SK-N-SH treated with all-trans-retinoic acid at 6 μM for 48 hours (cell line): ENCODE data around the gene ACAD9.

Experiments
- ATAC-seq: fragments of 200-7000 bp; cut with Tn5 transposase; 3 replicates; pipeline ENCODE4 v1.9.1; 2020; ENCODE audit warnings: mild to moderate bottlenecking, moderate library complexity
- ARNTL ChIP-seq: fragments of 450-650 bp; formaldehyde crosslinking; IDR thresholded peaks from 2 replicates; pipeline ENCODE4 v1.5.0; 2020; ENCODE audit warnings: low read depth, mild to moderate bottlenecking, moderate library complexity, borderline replicate concordance
- CSDC2 ChIP-seq: fragments of 250-450 bp; sonication (Bioruptor Pico); IDR thresholded peaks from 2 replicates; pipeline ENCODE4 v1.5.0; 2020; ENCODE audit warnings: mild to moderate bottlenecking, moderate library complexity
- CSRNP3 ChIP-seq: fragments of 250-450 bp; sonication (Bioruptor Pico); IDR thresholded peaks from 2 replicates; pipeline ENCODE4 v1.5.1; 2021; ENCODE audit warnings: mild to moderate bottlenecking, moderate library complexity
- ESRRG ChIP-seq: fragments of 250-450 bp; sonication (Bioruptor Pico); IDR thresholded peaks from 2 replicates; pipeline ENCODE4 v1.6.1; 2021; ENCODE audit warnings: mild to moderate bottlenecking
- ISL1 ChIP-seq: fragments of 250-450 bp; sonication (Bioruptor Pico); IDR thresholded peaks from 2 replicates; pipeline ENCODE4 v2.1.2; 2022; ENCODE audit warnings: mild to moderate bottlenecking, moderate library complexity
- OSR1 ChIP-seq: fragments of 250-450 bp; sonication (Bioruptor Pico); IDR thresholded peaks from 2 replicates; pipeline ENCODE4 v1.8.0; 2022; ENCODE audit warnings: moderate library complexity, mild to moderate bottlenecking, inconsistent platforms
- POU6F1 ChIP-seq: fragments of 250-450 bp; sonication (Bioruptor Pico); IDR thresholded peaks from 2 replicates; pipeline ENCODE4 v1.8.0; 2021; ENCODE audit warnings: low read depth, mild to moderate bottlenecking, moderate library complexity, borderline replicate concordance
- PPARA ChIP-seq: fragments of 250-450 bp; sonication (Bioruptor Pico); IDR thresholded peaks from 2 replicates; pipeline ENCODE4 v1.5.0; 2020; ENCODE audit warnings: mild to moderate bottlenecking, borderline replicate concordance
- RARB ChIP-seq: fragments of 250-450 bp; sonication (Bioruptor Pico); IDR thresholded peaks from 2 replicates; pipeline ENCODE4 v1.8.0; 2021; ENCODE audit warnings: mild to moderate bottlenecking, moderate library complexity
- SNAI2 ChIP-seq: fragments of 250-450 bp; sonication (Bioruptor Pico); IDR thresholded peaks from 2 replicates; pipeline ENCODE4 v1.5.0; 2020; ENCODE audit warnings: mild to moderate bottlenecking, moderate library complexity
- TCF4 ChIP-seq: fragments of 250-450 bp; sonication (Bioruptor Pico); IDR thresholded peaks from 2 replicates; pipeline ENCODE4 v1.8.0; 2021; ENCODE audit warnings: mild to moderate bottlenecking, moderate library complexity, borderline replicate concordance
- TOX ChIP-seq: fragments of 250-450 bp; sonication (Bioruptor Pico); IDR thresholded peaks from 2 replicates; pipeline ENCODE4 v1.8.0; 2021; ENCODE audit warnings: mild to moderate bottlenecking, moderate library complexity, borderline replicate concordance
- TSHZ2 ChIP-seq: fragments of 250-450 bp; sonication (Bioruptor Pico); IDR thresholded peaks from 2 replicates; pipeline ENCODE4 v1.5.0; 2020; ENCODE audit warnings: mild to moderate bottlenecking, moderate library complexity
- ZC3H10 ChIP-seq: fragments of 250-450 bp; sonication (Bioruptor Pico); IDR thresholded peaks from 2 replicates; pipeline ENCODE4 v1.5.1; 2021; ENCODE audit warnings: mild to moderate bottlenecking, moderate library complexity
- ZFP3 ChIP-seq: fragments of 250-450 bp; sonication (Bioruptor Pico); IDR thresholded peaks from 2 replicates; pipeline ENCODE4 v1.5.0; 2020; ENCODE audit warnings: mild to moderate bottlenecking, moderate library complexity
- ZFP30 ChIP-seq: fragments of 450-650 bp; formaldehyde crosslinking; IDR thresholded peaks from 2 replicates; pipeline ENCODE4 v1.5.0; 2022; ENCODE audit warnings: mild to moderate bottlenecking, moderate library complexity
- ZNF565 ChIP-seq: fragments of 450-650 bp; formaldehyde crosslinking; conservative IDR thresholded peaks from 2 replicates; pipeline ENCODE4 v1.5.0; 2020; ENCODE audit warnings: low read depth, mild to moderate bottlenecking, moderate library complexity
- ZNF70 ChIP-seq: fragments of 450-650 bp; formaldehyde crosslinking; IDR thresholded peaks from 2 replicates; pipeline ENCODE4 v1.5.0; 2020; ENCODE audit warnings: mild to moderate bottlenecking, moderate library complexity
- ZNF8 ChIP-seq: fragments of 450-650 bp; formaldehyde crosslinking; IDR thresholded peaks from 2 replicates; pipeline ENCODE4 v1.5.0; 2020; ENCODE audit warnings: mild to moderate bottlenecking, moderate library complexity
- TF ChIP-seq, protein P1 (sequence below): fragments of 250-450 bp; sonication (Bioruptor Pico); IDR thresholded peaks from 2 replicates; pipeline ENCODE4 v1.5.1; 2020; ENCODE audit warnings: low read depth, mild to moderate bottlenecking, moderate library complexity

The ACAD9 gene

DNA sequence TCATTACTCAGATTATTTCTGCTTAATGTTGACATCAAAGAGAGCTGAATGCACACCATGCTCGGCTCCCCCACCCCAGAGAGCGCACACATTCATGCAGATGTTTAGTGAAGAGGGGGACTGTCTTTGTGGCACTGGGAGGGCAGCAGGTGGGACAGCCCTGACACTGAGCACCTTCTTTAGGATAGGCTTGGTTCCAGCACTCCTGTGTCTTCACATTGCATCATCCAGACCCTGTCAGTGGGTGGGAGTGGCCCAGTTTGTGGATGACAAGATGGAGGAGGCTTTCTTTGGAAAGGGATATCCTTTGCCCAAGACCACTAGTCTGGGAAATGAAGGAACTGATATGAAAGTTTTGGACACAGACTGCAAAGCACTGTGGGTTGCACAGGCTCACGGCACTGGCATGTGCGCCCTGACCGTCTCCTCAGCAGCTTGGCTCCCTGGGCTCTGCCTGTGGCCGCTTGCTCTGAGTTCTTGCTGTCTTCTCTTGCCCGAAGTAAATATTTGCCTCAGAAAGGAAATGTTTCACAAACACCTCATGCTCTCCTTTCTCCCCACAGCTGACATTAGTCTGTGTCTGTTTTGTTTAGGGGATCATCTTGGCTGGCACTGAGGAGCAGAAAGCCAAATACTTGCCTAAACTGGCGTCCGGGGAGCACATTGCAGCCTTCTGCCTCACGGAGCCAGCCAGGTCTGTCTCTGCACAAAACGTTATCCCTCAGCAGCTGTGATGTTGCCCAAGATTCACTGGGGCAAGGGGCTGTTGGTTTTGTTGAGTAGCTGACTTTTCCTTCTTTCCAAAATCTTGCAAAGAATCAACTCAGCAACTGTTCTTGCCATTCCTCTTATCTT, 16.6 kb downstream of the ACAD9 start:
- TF ChIP-seq ZNF70 (CRISPR knock-in tag), result no peak
- TF ChIP-seq ARNTL, result no peak
- no peak for TF ChIP-seq ZNF565 (CRISPR knock-in tag)
- no peak for ATAC-seq

- ATAC-seq, result no peak
- no peak for TF ChIP-seq ZNF70 (CRISPR knock-in tag)
- no peak for TF ChIP-seq ESRRG (CRISPR knock-in tag)
- no peak for TF ChIP-seq CSRNP3 (CRISPR knock-in tag)
- no peak for TF ChIP-seq TOX (CRISPR knock-in tag)
- TF ChIP-seq RARB (CRISPR knock-in tag), result no peak
- no peak for TF ChIP-seq POU6F1 (CRISPR knock-in tag)
- no peak for TF ChIP-seq OSR1 (CRISPR knock-in tag)
- TF ChIP-seq, protein P1, sequence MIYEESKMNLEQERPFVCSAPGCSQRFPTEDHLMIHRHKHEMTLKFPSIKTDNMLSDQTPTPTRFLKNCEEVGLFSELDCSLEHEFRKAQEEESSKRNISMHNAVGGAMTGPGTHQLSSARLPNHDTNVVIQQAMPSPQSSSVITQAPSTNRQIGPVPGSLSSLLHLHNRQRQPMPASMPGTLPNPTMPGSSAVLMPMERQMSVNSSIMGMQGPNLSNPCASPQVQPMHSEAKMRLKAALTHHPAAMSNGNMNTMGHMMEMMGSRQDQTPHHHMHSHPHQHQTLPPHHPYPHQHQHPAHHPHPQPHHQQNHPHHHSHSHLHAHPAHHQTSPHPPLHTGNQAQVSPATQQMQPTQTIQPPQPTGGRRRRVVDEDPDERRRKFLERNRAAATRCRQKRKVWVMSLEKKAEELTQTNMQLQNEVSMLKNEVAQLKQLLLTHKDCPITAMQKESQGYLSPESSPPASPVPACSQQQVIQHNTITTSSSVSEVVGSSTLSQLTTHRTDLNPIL (CRISPR knock-in tag), result no peak
- TF ChIP-seq TSHZ2 (CRISPR knock-in tag), result no peak
- TF ChIP-seq TCF4 (CRISPR knock-in tag), result no peak
- TF ChIP-seq PPARA, result no peak
- TF ChIP-seq ZFP30 (CRISPR knock-in tag), result no peak
These were observed 23.0 kb downstream of the ACAD9 start for GRCh38 chr3:128902426-128902825.

- no peak for ATAC-seq
- TF ChIP-seq CSRNP3 (CRISPR knock-in tag), result no peak
- no peak for TF ChIP-seq TOX (CRISPR knock-in tag)
- TF ChIP-seq TSHZ2 (CRISPR knock-in tag), result no peak
- TF ChIP-seq ZC3H10 (CRISPR knock-in tag), result no peak
- TF ChIP-seq CSDC2, result no peak
- TF ChIP-seq OSR1 (CRISPR knock-in tag), result no peak
- no peak for TF ChIP-seq RARB (CRISPR knock-in tag)
- TF ChIP-seq ZNF70 (CRISPR knock-in tag), result no peak
- no peak for TF ChIP-seq TCF4 (CRISPR knock-in tag)
- TF ChIP-seq ARNTL, result no peak
- no peak for TF ChIP-seq ZFP3
- TF ChIP-seq POU6F1 (CRISPR knock-in tag), result no peak
- TF ChIP-seq SNAI2 (CRISPR knock-in tag), result no peak
- TF ChIP-seq ISL1 (CRISPR knock-in tag), result no peak
- no peak for TF ChIP-seq ZFP30 (CRISPR knock-in tag)
- no peak for TF ChIP-seq ZNF8 (CRISPR knock-in tag)
These were observed 24.1 kb downstream of the ACAD9 start for GRCh38 chr3:128903501-128903900.
